ENCODE measurements around the gene TFF1.

DNA sequence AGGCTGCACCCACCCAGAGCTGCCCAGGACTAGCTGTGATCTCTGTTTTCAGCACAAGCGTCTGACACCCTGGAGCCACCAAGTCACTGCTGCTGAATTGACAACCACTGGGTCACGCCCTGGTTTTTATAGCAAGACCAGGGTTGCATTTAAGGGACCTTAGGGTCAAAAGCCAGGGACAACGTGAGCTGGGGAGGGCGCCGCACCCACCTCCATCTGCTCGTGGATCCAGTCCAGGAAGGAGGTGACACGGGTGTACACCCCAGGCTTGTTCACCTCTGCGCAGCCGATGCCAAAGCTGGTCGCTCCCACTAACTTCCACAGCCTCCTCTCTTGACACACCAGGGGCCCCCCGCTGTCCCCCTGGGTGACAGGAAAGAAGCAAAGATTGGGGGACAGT lies 9.2 kb upstream of the TFF1 start:
- TF ChIP-seq, protein P1, sequence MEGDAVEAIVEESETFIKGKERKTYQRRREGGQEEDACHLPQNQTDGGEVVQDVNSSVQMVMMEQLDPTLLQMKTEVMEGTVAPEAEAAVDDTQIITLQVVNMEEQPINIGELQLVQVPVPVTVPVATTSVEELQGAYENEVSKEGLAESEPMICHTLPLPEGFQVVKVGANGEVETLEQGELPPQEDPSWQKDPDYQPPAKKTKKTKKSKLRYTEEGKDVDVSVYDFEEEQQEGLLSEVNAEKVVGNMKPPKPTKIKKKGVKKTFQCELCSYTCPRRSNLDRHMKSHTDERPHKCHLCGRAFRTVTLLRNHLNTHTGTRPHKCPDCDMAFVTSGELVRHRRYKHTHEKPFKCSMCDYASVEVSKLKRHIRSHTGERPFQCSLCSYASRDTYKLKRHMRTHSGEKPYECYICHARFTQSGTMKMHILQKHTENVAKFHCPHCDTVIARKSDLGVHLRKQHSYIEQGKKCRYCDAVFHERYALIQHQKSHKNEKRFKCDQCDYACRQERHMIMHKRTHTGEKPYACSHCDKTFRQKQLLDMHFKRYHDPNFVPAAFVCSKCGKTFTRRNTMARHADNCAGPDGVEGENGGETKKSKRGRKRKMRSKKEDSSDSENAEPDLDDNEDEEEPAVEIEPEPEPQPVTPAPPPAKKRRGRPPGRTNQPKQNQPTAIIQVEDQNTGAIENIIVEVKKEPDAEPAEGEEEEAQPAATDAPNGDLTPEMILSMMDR (IDR thresholded peaks at IDR 0.05; ENCODE audit: low read depth, low read length): no peak
- TF ChIP-seq EZH2phosphoT487 (IDR thresholded peaks at IDR 0.05; ENCODE audit: low read depth): no peak

All from OCI-LY3 (cell line).